Subcutaneous abdominal adipose tissue (tissue), 5 donors: Measurements from ENCODE around the gene PLSCR1.

Experiments
- H3K27ac ChIP-seq: one replicate; pipeline ENCODE4 v1.7.0; 2013; ENCODE audit warnings: low read depth, mild to moderate bottlenecking, inconsistent platforms, low read length, moderate library complexity
- H3K27me3 ChIP-seq, 5 donors: one replicate each; pipeline ENCODE4 v1.7.0; 2013; ENCODE audit warnings: low read length in 5 of 5, inconsistent platforms in 1 of 5; ENCODE audit not compliant: control insufficient read depth in 5 of 5, insufficient read depth in 4 of 5
- H3K36me3 ChIP-seq, 5 donors: one replicate each; pipeline ENCODE4 v1.7.0; 2013; ENCODE audit warnings: low read length in 5 of 5; ENCODE audit not compliant: control insufficient read depth in 5 of 5, insufficient read depth in 5 of 5
- H3K4me1 ChIP-seq, 5 donors: one replicate each; pipeline ENCODE4 v1.7.0; 2013; ENCODE audit warnings: low read length in 5 of 5, mild to moderate bottlenecking in 3 of 5, moderate library complexity in 1 of 5; ENCODE audit not compliant: control insufficient read depth in 5 of 5, insufficient read depth in 5 of 5
- H3K4me3 ChIP-seq, 5 donors: one replicate each; pipeline ENCODE4 v1.7.0; 2013; ENCODE audit warnings: low read length in 5 of 5, low read depth in 1 of 5
- H3K9ac ChIP-seq, 5 donors: one replicate each; pipeline ENCODE4 v1.7.0; 2013; ENCODE audit warnings: low read length in 5 of 5, mild to moderate bottlenecking in 4 of 5, moderate library complexity in 3 of 5
- H3K9me3 ChIP-seq, 5 donors: one replicate each; pipeline ENCODE4 v1.7.0; 2013; ENCODE audit warnings: low read length in 5 of 5; ENCODE audit not compliant: control insufficient read depth in 5 of 5
- donor health status: healthy.
- donor health status: healthy.
- donor health status: healthy.
- donor health status: healthy.
- donor health status: healthy.

PLSCR1 gene

DNA sequence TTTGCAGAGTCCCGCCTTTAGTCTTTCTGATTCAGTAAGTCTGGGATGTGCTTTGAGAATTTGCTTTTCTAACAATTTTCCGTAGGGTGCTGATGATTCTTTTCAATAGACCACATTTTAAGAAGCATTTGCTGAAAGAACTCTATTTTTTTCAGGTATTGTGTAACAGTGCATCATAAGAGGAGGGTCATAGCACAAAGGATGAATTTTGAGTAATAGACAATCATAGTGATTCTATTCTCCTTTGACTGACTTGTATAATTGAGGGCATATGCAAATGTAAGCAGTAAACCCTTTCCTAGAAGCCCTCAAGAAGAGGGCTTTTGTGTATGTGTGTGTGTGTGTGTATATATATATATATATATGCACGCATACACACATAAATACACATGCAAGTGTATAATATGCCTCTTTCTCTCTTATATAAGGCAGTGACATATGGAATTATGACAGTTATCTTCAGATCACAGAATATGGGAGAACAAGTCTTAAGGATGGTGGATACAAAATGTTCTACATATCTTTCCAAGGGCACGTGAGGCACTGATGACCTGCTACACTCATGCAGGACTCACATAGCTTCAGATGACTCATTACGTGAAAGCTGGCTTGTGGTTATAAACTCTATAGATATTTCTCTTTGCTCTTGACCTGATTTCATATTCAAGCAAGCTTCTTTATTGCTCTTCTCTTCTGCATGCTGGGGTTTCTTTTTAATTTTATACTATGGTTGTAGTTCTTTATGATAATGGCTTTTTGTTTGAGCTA is 6.5 kb upstream of the PLSCR1 start:
- no peak overlapping the region for H3K9ac ChIP-seq
- H3K36me3 ChIP-seq: no peaks in the 10 kb centered on the region
- no peaks in the 10 kb centered on the region for H3K27me3 ChIP-seq
- H3K4me1 ChIP-seq: no peaks in the 10 kb centered on the region
- H3K27ac ChIP-seq: no peak overlapping the region
- no peaks in the 10 kb centered on the region for H3K9me3 ChIP-seq
- H3K4me3 ChIP-seq: no peak overlapping the region

DNA sequence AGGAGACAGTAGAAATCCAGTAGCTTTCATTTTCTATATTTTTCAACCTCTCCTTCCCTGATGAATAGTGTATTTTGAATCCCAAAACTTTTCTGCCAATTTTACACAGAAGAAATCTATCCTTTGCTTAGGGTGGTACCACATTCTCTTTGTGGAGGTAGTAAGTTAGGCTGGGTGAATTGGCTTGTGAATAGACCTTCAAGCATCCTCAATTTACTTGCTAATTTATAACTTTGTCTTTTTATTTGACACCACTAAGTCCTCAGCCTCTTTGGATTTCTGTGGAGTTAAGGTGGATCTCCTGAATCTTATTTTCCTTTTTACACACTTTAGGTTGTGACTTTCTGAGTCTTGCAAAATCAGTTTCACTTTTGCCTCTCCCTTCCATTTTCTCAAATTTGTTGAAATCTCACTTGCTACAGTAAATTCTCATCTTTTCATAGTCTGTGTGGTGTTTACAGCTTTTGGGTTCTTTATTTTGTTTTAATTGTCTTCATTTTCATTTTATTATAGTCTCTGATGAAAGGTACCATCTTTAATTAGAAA is 5.7 kb upstream of the PLSCR1 start:
- H3K9me3 ChIP-seq: no peaks in the 10 kb centered on the region
- no peak overlapping the region for H3K4me3 ChIP-seq
- H3K27ac ChIP-seq: no peak overlapping the region
- H3K36me3 ChIP-seq: no peaks in the 10 kb centered on the region
- peaks cover 0 to 1% (median 0%) of the 10 kb centered on the region in 5 donors for H3K4me1 ChIP-seq
- peak overlapping the region in 1 of 5 donors; percentile 3 for H3K9ac ChIP-seq
- H3K27me3 ChIP-seq: no peaks in the 10 kb centered on the region

DNA sequence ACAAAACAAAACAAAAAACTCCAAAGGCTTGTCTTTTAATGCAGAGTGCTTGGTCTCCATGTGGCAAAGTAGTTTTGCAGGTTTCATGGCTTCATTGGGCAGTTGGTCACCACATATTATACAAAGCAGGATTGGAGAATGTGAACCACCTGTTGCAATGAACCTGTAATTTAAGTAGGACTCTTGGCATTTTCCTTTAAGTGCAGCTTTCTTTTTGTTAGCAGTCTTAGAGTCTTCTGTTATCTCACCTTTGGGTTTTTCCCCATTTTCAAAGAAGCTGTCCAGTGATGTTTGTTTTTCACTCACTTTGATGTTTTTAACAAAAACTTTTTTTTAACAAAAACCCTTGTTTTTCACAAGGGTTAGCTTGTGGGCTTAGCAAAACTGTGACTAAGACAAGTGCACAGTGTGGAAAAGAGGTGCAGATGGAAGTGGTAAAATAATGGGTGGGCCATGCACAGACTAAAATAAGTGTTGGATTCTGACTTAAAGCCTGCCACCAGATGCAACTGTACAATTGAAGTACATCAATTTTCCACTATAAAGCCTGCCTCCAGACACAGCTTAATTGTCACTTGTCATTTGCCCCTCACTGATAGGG is 2.9 kb upstream of the PLSCR1 start:
- Histone ChIP-seq H3K9ac (no peak overlapping the region), H3K36me3 (no peaks in the 10 kb centered on the region), H3K27me3 (no peaks in the 10 kb centered on the region), H3K9me3 (no peaks in the 10 kb centered on the region), H3K4me1 (peaks cover 0 to 17% (median 10%) of the 10 kb centered on the region in 5 donors), H3K27ac (no peak overlapping the region), H3K4me3 (no peak overlapping the region)

DNA sequence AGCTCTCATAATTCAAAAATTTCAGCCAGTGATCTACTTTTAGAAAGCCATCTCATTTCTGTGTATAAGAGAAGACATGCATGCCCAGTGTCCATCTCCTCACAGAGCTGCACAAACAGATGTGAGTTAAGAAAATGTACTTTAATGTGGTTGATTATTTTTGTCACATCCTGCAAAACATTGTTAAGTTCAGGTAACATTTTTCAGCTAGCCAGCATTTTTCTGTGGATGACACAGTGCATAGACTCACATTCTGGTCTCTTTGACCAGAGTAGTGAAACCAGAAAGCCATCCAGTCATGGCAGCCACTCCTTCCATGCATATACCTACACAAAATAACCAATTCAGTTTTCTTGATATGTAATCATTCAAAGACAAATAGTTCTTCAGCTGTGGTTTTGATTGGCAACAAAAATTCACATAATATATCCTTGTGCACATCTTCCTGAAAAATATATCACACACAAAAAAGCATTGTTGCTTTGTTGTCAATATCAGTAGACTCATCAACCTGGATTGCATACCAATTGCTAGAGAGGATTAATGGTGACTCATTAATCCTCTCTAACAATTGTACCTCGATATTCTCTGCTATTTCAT is 2.1 kb upstream of the PLSCR1 start:
- no peaks in the 10 kb centered on the region for H3K27me3 ChIP-seq
- H3K4me1 ChIP-seq: peaks cover 0 to 25% (median 14%) of the 10 kb centered on the region in 5 donors
- H3K4me3 ChIP-seq: no peak overlapping the region
- H3K9me3 ChIP-seq: no peaks in the 10 kb centered on the region
- H3K9ac ChIP-seq: no peak overlapping the region
- no peak overlapping the region for H3K27ac ChIP-seq
- no peaks in the 10 kb centered on the region for H3K36me3 ChIP-seq

- Histone ChIP-seq H3K27me3 (no peaks in the 10 kb centered on the region), H3K4me1 (peaks cover 1 to 38% (median 17%) of the 10 kb centered on the region in 5 donors), H3K36me3 (no peaks in the 10 kb centered on the region), H3K9ac (peak overlapping the region in 3 of 5 donors; percentile 31 to 97 (median 94)), H3K9me3 (no peaks in the 10 kb centered on the region), H3K27ac (peak overlapping the region; percentile 94), H3K4me3 (peak overlapping the region; percentile 66 to 87 (median 84))
Observed at GRCh38 chr3:146544929-146545528, 622 bp upstream of the PLSCR1 start.

DNA sequence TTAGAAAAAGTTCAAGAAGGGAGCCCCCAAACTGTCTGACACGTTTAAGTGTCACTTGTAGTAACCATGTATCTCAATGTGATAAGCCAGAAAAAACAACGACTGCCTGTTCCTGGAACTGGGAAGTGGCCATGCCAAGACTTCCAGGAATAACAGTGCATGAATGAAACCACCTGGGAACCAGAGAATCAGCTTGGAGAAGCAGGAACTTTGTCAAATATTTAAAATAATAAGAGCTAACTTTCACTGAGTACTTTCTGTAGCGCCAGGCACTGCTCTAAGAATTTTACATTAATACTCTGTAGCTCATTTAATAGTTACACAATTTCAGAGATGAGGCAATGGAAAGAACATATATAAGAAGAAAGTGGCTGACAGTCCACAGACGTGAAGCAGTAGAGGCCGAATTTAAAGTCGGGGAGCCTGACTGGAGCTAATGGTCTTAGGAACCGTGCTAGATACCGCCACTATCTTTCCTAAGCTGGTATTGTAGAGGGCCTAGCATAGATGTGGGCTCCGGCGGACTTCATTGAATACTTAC is 876 bp downstream of the PLSCR1 start:
- Histone ChIP-seq H3K4me3 (peak overlapping the region; percentile 82 to 89 (median 86)), H3K36me3 (no peaks in the 10 kb centered on the region), H3K27ac (peak overlapping the region; percentile 94), H3K4me1 (peaks cover 1 to 49% (median 28%) of the 10 kb centered on the region in 5 donors), H3K9me3 (no peaks in the 10 kb centered on the region), H3K27me3 (no peaks in the 10 kb centered on the region), H3K9ac (peak overlapping the region; percentile 75 to 97 (median 95))

GRCh38 chr3:146542978-146543377 is 1.4 kb downstream of the PLSCR1 start:
- Histone ChIP-seq H3K9ac (peak overlapping the region; percentile 0 to 97 (median 95)), H3K9me3 (no peaks in the 10 kb centered on the region), H3K27me3 (no peaks in the 10 kb centered on the region), H3K36me3 (no peaks in the 10 kb centered on the region), H3K4me3 (peak overlapping the region; percentile 82 to 89 (median 86)), H3K4me1 (peaks cover 1 to 49% (median 28%) of the 10 kb centered on the region in 5 donors), H3K27ac (peak overlapping the region; percentile 94)

DNA sequence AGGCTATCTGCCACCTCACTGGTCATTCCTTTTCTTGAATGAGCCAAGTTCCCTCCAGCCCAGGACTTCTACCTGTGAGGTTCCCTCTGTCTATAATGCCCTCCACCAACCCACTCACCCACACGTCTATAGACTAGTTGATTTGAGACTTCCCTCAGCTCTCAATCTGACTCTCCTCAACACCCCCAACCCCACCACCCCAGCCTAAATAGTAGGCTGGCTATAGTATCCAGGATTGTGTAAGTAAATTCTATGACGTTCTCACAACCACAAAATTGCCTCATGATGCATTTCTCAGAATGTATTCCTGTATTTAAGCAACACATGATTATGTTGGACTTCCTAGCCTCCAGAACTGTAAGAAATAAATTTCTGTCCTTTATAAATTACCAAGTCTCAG is 2.2 kb downstream of the PLSCR1 start:
- peak overlapping the region; percentile 44 to 87 (median 84) for H3K4me3 ChIP-seq
- H3K9ac ChIP-seq: peak overlapping the region in 3 of 5 donors; percentile 35 to 95 (median 94)
- peak overlapping the region; percentile 56 for H3K27ac ChIP-seq
- no peaks in the 10 kb centered on the region for H3K9me3 ChIP-seq
- H3K36me3 ChIP-seq: no peaks in the 10 kb centered on the region
- H3K4me1 ChIP-seq: peaks cover 1 to 49% (median 30%) of the 10 kb centered on the region in 5 donors
- no peaks in the 10 kb centered on the region for H3K27me3 ChIP-seq

GRCh38 chr3:146540978-146541377 is 3.4 kb downstream of the PLSCR1 start:
- H3K36me3 ChIP-seq: no peaks in the 10 kb centered on the region
- no peaks in the 10 kb centered on the region for H3K9me3 ChIP-seq
- no peak overlapping the region for H3K9ac ChIP-seq
- peak overlapping the region; percentile 52 for H3K27ac ChIP-seq
- no peaks in the 10 kb centered on the region for H3K27me3 ChIP-seq
- peaks cover 1 to 54% (median 38%) of the 10 kb centered on the region in 5 donors for H3K4me1 ChIP-seq
- peak overlapping the region in 3 of 5 donors; percentile 82 to 87 (median 84) for H3K4me3 ChIP-seq
